K562 (cell line): ENCODE data around the gene TMEM147. TPM values are rescaled to one million over a fixed set of nuclear protein-coding genes. Genes with fewer than 3 reads are reported as not detected.

Experiments
- ATAC-seq: fragments of 200-7000 bp; cut with Tn5 transposase; 3 replicates; pipeline ENCODE4 v1.9.1; 2020; ENCODE audit warnings: moderate library complexity
- BruUV-seq: library from RNA; stranded (reverse); fragments of 400-500 nt; replicated peaks from 2 replicates; lab custom pipeline; 2021; lab: Mats Ljungman, UMichigan
- CTCF ChIA-PET: fragments of 300-600 bp; formaldehyde crosslinking; extraction: SDS; loops from one replicate; lab custom pipeline; 2021; ENCODE audit warnings: low intra/inter-chr PET ratio; lab: Yijun Ruan, JAX
- POLR2A ChIA-PET: fragments of 300-600, 350-650 bp; sonication (Branson Sonifier 250); formaldehyde crosslinking; extraction: SDS; loops from one replicate; lab custom pipeline; 2021; ENCODE audit warnings: antibody characterized with exemption, inconsistent platforms; lab: Yijun Ruan, JAX
- DNase-seq, 4 experiments: peaks; one replicate each; pipeline versions ENCODE4 v3.0.0 to v3.0.0-alpha.2; 2011 to 2018; ENCODE audit warnings: low spot score in 3 of 4, mixed read lengths in 3 of 4; ENCODE audit errors: extremely low read depth in 1 of 4
- FAIRE-seq: peaks from 2 replicates; lab custom pipeline; 2011; peaks lifted over from hg19 to GRCh38; lab: Jason Lieb, UNC
- H2AFZ ChIP-seq: 2 replicates; pipeline ENCODE4 v1.6.0; 2011; ENCODE audit warnings: low read depth, low read length, control low read depth, inconsistent platforms
- H3K27ac ChIP-seq: fragments of 200-600 bp; 3 replicates; pipeline ENCODE4 v1.8.0; 2011; ENCODE audit warnings: low read depth, mild to moderate bottlenecking, control low read depth, inconsistent platforms, low read length, moderate library complexity, mixed read lengths; ENCODE audit errors: extremely low read depth
- H3K27me3 ChIP-seq, 2 experiments: fragments of 300-600 bp in 1 of 2; 2 replicates in 1 of 2; 3 replicates in 1 of 2; pipeline versions ENCODE4 v1.6.0 to v1.8.0; 2011; ENCODE audit warnings: inconsistent platforms in 2 of 2, low read length in 2 of 2, mild to moderate bottlenecking in 1 of 2, mixed read lengths in 1 of 2, moderate library complexity in 1 of 2; ENCODE audit not compliant: control insufficient read depth in 2 of 2, insufficient read depth in 2 of 2
- H3K36me3 ChIP-seq: fragments of 300-600 bp; 3 replicates; pipeline ENCODE4 v1.8.0; 2011; ENCODE audit warnings: mild to moderate bottlenecking, low read length, inconsistent platforms; ENCODE audit not compliant: control insufficient read depth, insufficient read depth
- H3K4me1 ChIP-seq, 2 experiments: fragments of 200-600 bp in 1 of 2; replicated peaks in 1 of 2; 2 replicates in 1 of 2; 3 replicates in 1 of 2; pipeline versions ENCODE4 v1.5.1 to v1.8.0; 2011; ENCODE audit warnings: inconsistent platforms in 2 of 2, low read length in 2 of 2, mild to moderate bottlenecking in 1 of 2, mixed read lengths in 1 of 2, moderate library complexity in 1 of 2; ENCODE audit not compliant: control insufficient read depth in 2 of 2, insufficient read depth in 2 of 2
- H3K4me2 ChIP-seq: 2 replicates; pipeline ENCODE4 v1.6.1; 2011; ENCODE audit warnings: low read length, control low read depth, inconsistent platforms, mixed read lengths; ENCODE audit not compliant: insufficient read depth
- H3K4me3 ChIP-seq: fragments of 200-600 bp; sonication (generic), shearing (Covaris generic); 2 replicates; pipeline ENCODE4 v1.5.1; 2016; ENCODE audit warnings: control low read depth, inconsistent platforms
- H3K79me2 ChIP-seq: fragments of 200-600 bp; 3 replicates; pipeline ENCODE4 v1.8.0; 2011; ENCODE audit warnings: low read length, inconsistent platforms; ENCODE audit not compliant: control insufficient read depth, insufficient read depth
- H3K9ac ChIP-seq, 2 experiments: 2 replicates each; pipeline versions ENCODE4 v1.6.0 to v1.6.1; 2011; ENCODE audit warnings: low read depth in 2 of 2, low read length in 2 of 2, control low read depth in 1 of 2, inconsistent platforms in 1 of 2, mild to moderate bottlenecking in 1 of 2, mixed read lengths in 1 of 2; ENCODE audit not compliant: insufficient read depth in 1 of 2
- H3K9me1 ChIP-seq: one replicate; pipeline ENCODE4 v1.6.0; 2011; ENCODE audit warnings: inconsistent platforms, mild to moderate bottlenecking, low read length, moderate library complexity; ENCODE audit not compliant: control insufficient read depth, insufficient read depth
- H3K9me3 ChIP-seq: replicated peaks from 2 replicates; pipeline ENCODE4 v1.5.1; 2011; ENCODE audit warnings: low read depth, low read length, inconsistent platforms; ENCODE audit not compliant: control insufficient read depth, insufficient read depth
- H4K20me1 ChIP-seq: replicated peaks from 2 replicates; pipeline ENCODE4 v1.6.1; 2011; ENCODE audit warnings: low read length, inconsistent platforms, mixed read lengths; ENCODE audit not compliant: control insufficient read depth, insufficient read depth
- CBX2 ChIP-seq: fragments of 200-600 bp; sonication (generic); IDR thresholded peaks from one replicate; pipeline ENCODE4 v1.6.1; 2012; ENCODE audit warnings: mild to moderate bottlenecking, low read length, inconsistent platforms; ENCODE audit not compliant: insufficient read depth, poor library complexity, severe bottlenecking
- MTA3 ChIP-seq: fragments of 450-650 bp; formaldehyde crosslinking; IDR thresholded peaks from 2 replicates; pipeline ENCODE4 v1.6.1; 2017; ENCODE audit warnings: mild to moderate bottlenecking, borderline replicate concordance
- RBFOX2 ChIP-seq: fragments of 200-400 bp; formaldehyde crosslinking; IDR thresholded peaks from 2 replicates; pipeline ENCODE4 v1.6.1; 2017; ENCODE audit warnings: low read depth, mild to moderate bottlenecking, low read length, moderate library complexity
- SMARCA5 ChIP-seq: fragments of 450-650 bp; IDR thresholded peaks from 2 replicates; pipeline ENCODE4 v1.6.1; 2016
- STAG1 ChIP-seq: sonication (generic); formaldehyde crosslinking; IDR thresholded peaks from 2 replicates; pipeline ENCODE4 v1.5.0; 2020; ENCODE audit warnings: missing genetic modification reagents, borderline replicate concordance
- ZNF121 ChIP-seq: sonication (generic); formaldehyde crosslinking; conservative IDR thresholded peaks from 2 replicates; pipeline ENCODE4 v1.8.0; 2022; ENCODE audit warnings: missing genetic modification reagents
- WGBS: fragments of 100-300 bp; shearing (Covaris generic); methylation state at CpG from one replicate; pipeline ENCODE4 v1.1.6; 2016; ENCODE audit warnings: low coverage, mixed read lengths; ENCODE audit not compliant: insufficient coverage; ENCODE audit errors: missing lambda C conversion rate; 5-methylcytosine and 5-hydroxymethylcytosine counted together
- in situ Hi-C: fragments of 300-500 bp; cut with MboI; formaldehyde crosslinking; loops from 4 replicates; pipeline ENCODE4 v1.15.0; 2018; ENCODE audit warnings: inconsistent platforms, mixed read lengths
- intact Hi-C: fragments of 100-400 bp; cut with micrococcal nuclease; formaldehyde crosslinking; loops from 2 replicates; pipeline ENCODE4 v1.14.2; 2022
- polyA plus RNA-seq, 8 experiments: library from polyadenylated mRNA; depleted of rRNA in 4 of 8; stranded (reverse) in 5 of 8; unstranded in 3 of 8; fragments of >200 nt; fragmentation: Nextera tagmentation in 2 of 8; fragmentation: Illumina TruSeq in 1 of 8; extraction: Ambion mirVana in 2 of 8; extraction: Trizol in 1 of 8; gene quantifications; 2 replicates each; pipeline versions ENCODE4 v1.2.1 to v1.2.3, GENCODE V29; 2011 to 2014; ENCODE audit warnings: inconsistent platforms in 1 of 8, missing spikeins in 1 of 8
- total RNA-seq, 7 experiments: library from RNA; depleted of rRNA in 6 of 7; stranded (reverse); fragments of >200 nt in 6 of 7; fragmentation: Illumina TruSeq in 2 of 7; extraction: Trizol in 2 of 7; gene quantifications; 2 replicates each; pipeline versions ENCODE4 v1.2.1 to v1.2.3, GENCODE V29; 2011 to 2021; ENCODE audit warnings: low replicate concordance in 1 of 7
- TF ChIP-seq, protein P1 (sequence below): IDR thresholded peaks from 3 replicates; pipeline ENCODE4 v1.6.1; 2011; ENCODE audit warnings: borderline replicate concordance, mild to moderate bottlenecking; ENCODE audit not compliant: insufficient read length, insufficient read depth
- TF ChIP-seq, protein P2 (sequence below), 2 experiments: IDR thresholded peaks; 2 replicates each; pipeline ENCODE4 v1.6.1; 2012; ENCODE audit warnings: improper control_type of control experiment in 2 of 2, low read depth in 2 of 2, low read length in 2 of 2, borderline replicate concordance in 1 of 2

Gene TMEM147
- total and polyA plus RNA-seq, 9 of the 15 experiments (the other 6 are each of a cell fraction or from before 2014, with no cell fraction given) = 73.8 to 194 (median 142) TPM

DNA sequence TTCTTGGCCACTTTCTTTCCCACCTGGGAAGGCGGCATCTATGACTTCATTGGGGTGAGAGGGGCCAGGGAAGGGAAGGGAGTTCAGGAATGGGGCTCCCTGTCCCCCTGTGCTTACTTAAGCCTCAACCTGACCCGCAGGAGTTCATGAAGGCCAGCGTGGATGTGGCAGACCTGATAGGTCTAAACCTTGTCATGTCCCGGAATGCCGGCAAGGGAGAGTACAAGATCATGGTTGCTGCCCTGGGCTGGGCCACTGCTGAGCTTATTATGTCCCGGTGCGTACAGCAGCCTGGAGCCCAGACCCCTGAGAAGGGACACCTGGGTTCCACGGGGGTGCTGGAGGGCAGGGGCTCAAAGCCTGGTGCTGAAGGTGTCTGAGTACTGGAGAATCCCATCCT lies 1.1 kb downstream of the TMEM147 start:
- intact Hi-C loops = no loop called here
- peak overlapping the region; percentile 90; the same call in 2 of the 3 replicates for H3K27ac ChIP-seq

DNA sequence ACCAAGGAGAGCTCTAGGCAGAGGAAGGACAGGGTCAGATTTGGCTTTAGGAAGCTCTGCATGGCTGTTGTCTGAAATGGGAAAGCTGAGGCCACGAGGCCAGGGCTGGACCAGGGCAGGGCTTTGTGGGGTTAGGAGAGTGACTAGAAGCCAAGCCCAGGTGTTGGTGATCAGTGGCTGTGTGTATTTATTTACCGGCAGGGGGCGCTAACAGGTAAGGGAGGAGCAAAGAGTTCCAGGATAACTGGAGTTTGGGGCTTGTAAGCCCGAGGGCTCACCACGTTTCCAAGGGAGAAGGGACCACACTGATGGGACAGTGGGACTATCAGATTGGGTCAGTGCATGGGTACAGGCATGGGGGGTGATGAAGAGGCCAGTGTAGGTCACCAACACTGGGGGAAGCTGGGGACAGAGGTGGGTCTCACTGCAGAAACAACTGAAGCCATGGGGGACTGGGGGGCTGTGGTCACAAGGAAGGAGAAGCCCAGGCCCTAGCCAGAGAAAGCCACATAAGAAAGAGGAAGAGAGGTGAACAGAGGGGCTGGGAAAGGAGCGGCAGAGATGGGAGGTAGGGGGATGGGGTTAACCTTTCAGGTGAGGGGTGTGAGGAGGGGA lies 3.9 kb downstream of the TMEM147 start:
- Histone ChIP-seq H3K79me2 (peaks cover 26% of the 10 kb centered on the region), H3K4me2 (no peak overlapping the region), H3K9ac (no peak overlapping the region), H2AFZ (no peak overlapping the region), H4K20me1 (peaks cover 9% of the 10 kb centered on the region), H3K4me1 (peaks cover 14 to 50% of the 10 kb centered on the region in 2 experiments; a peak in 4 of 5 replicates), H3K9me3 (no peaks in the 10 kb centered on the region; the same call in 1 of the 2 replicates), H3K9me1 (peaks cover 6% of the 10 kb centered on the region), H3K27me3 (no peaks in the 10 kb centered on the region; a peak in 2 of 5 replicates), H3K27ac (no peak overlapping the region), H3K4me3 (no peak overlapping the region), H3K36me3 (peaks cover 32% of the 10 kb centered on the region; the same call in 2 of the 3 replicates)
- no TSS peak for BruUV-seq
- ATAC-seq (peak; percentile 60), FAIRE-seq (peak; percentile 96), DNase-seq (peak; percentile 65 to 84 (median 74))
- ChIA-PET POLR2A (no interaction called here), CTCF (interaction anchor here (0.6 to 3.6 kb wide), 4 partner anchors 52 to 381 kb away, joined by 3 to 25 read pairs (median 5); partner anchors contain the start of gene KMT2B)
- in situ Hi-C loops (no loop called here), intact Hi-C loops (no loop called here)
- 2% methylated on average over 5 of the region's 6 CpGs for WGBS
- TF ChIP-seq SMARCA5 (no peak), MTA3 (no peak), STAG1 (CRISPR knock-in tag) (peak; percentile 11; the same call in 1 of the 2 replicates)
- TF ChIP-seq, protein P1, sequence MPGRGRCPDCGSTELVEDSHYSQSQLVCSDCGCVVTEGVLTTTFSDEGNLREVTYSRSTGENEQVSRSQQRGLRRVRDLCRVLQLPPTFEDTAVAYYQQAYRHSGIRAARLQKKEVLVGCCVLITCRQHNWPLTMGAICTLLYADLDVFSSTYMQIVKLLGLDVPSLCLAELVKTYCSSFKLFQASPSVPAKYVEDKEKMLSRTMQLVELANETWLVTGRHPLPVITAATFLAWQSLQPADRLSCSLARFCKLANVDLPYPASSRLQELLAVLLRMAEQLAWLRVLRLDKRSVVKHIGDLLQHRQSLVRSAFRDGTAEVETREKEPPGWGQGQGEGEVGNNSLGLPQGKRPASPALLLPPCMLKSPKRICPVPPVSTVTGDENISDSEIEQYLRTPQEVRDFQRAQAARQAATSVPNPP = no peak
- TF ChIP-seq, protein P2, sequence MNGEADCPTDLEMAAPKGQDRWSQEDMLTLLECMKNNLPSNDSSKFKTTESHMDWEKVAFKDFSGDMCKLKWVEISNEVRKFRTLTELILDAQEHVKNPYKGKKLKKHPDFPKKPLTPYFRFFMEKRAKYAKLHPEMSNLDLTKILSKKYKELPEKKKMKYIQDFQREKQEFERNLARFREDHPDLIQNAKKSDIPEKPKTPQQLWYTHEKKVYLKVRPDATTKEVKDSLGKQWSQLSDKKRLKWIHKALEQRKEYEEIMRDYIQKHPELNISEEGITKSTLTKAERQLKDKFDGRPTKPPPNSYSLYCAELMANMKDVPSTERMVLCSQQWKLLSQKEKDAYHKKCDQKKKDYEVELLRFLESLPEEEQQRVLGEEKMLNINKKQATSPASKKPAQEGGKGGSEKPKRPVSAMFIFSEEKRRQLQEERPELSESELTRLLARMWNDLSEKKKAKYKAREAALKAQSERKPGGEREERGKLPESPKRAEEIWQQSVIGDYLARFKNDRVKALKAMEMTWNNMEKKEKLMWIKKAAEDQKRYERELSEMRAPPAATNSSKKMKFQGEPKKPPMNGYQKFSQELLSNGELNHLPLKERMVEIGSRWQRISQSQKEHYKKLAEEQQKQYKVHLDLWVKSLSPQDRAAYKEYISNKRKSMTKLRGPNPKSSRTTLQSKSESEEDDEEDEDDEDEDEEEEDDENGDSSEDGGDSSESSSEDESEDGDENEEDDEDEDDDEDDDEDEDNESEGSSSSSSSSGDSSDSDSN (IDR thresholded peaks at IDR 0.05; ENCODE audit: borderline replicate concordance in 1 of 2, low read depth in 2 of 2, low read length in 2 of 2) = no peak

More for the DNA sequence above, 1.1 kb downstream of the TMEM147 start:
- ATAC-seq (no peak), FAIRE-seq (peak; percentile 26), DNase-seq (no peak)
- no peaks in the 10 kb centered on the region for H3K27me3 ChIP-seq
- H3K36me3 ChIP-seq = peaks cover 56% of the 10 kb centered on the region; the same call in 2 of the 3 replicates
- no peak overlapping the region for H2AFZ ChIP-seq
- peaks cover 13% of the 10 kb centered on the region for H3K9me1 ChIP-seq
- WGBS = 59% methylated on average over 8 of the region's 8 CpGs
- TF ChIP-seq CBX2 (no peak), RBFOX2 (0 out of 2 replicates have a peak, but pooled peaks have one; percentile 29), ZNF121 (no peak)
- ChIA-PET POLR2A (no interaction called here), CTCF (no interaction called here)
- H3K4me2 ChIP-seq = peak overlapping the region; percentile 100
- H3K9me3 ChIP-seq = no peaks in the 10 kb centered on the region
- peaks cover 16 to 44% of the 10 kb centered on the region in 2 experiments; a peak in 4 of 5 replicates for H3K4me1 ChIP-seq
- TSS peak; percentile 65 for BruUV-seq
- peaks cover 36% of the 10 kb centered on the region for H3K79me2 ChIP-seq
- H3K9ac ChIP-seq = peak overlapping the region; percentile 93
- in situ Hi-C loops = no loop called here
- peaks cover 9% of the 10 kb centered on the region for H4K20me1 ChIP-seq
- peak overlapping the region; percentile 96 for H3K4me3 ChIP-seq
